ENCODE results near the gene ACTN3. TPM values are rescaled to one million over a fixed set of nuclear protein-coding genes. Genes with fewer than 3 reads are reported as not detected.

ACTN3 gene
- polyA plus RNA-seq, 1 donor from 2014 or later: not detected

DNA sequence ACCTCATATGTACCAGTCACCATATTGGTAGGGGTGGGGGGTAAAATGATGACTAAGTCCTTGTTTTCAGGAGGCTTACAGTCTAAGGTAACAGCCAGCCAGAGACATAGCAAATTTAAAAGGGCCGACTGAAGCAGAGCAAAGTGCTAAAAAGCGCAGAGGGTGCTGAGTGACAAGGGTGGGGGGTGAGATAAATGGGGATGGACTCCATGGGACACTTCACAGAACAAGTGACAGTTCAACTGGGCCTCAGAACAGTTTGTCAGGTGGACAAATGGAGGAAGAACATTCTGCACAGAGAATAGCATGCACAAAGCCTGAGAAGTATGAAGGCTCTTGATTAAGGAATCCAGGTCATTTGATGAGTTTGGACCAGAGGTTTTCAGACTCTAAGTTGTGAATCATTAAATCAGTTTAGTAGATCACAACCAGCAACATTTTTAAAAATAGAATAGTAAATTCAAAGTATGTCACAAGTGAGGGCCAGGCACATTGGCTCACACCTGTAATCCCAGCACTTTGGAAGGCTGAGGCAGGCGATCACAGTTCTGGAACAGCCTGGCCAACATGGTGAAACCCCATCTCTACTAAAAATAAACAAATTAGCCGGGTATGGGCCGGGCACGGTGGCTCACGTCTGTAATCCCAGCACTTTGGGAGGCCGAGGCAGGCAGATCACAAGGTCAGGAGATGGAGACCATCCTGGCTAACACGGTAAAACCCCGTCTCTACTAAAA is 22.2 kb upstream of the ACTN3 start:
- no peaks in the 10 kb centered on the region for H3K27me3 ChIP-seq (ENCODE audit: insufficient read depth, low read depth, low read length)
- no peaks in the 10 kb centered on the region for H3K36me3 ChIP-seq (ENCODE audit: insufficient read depth, low read length)
- TF ChIP-seq, protein P1, sequence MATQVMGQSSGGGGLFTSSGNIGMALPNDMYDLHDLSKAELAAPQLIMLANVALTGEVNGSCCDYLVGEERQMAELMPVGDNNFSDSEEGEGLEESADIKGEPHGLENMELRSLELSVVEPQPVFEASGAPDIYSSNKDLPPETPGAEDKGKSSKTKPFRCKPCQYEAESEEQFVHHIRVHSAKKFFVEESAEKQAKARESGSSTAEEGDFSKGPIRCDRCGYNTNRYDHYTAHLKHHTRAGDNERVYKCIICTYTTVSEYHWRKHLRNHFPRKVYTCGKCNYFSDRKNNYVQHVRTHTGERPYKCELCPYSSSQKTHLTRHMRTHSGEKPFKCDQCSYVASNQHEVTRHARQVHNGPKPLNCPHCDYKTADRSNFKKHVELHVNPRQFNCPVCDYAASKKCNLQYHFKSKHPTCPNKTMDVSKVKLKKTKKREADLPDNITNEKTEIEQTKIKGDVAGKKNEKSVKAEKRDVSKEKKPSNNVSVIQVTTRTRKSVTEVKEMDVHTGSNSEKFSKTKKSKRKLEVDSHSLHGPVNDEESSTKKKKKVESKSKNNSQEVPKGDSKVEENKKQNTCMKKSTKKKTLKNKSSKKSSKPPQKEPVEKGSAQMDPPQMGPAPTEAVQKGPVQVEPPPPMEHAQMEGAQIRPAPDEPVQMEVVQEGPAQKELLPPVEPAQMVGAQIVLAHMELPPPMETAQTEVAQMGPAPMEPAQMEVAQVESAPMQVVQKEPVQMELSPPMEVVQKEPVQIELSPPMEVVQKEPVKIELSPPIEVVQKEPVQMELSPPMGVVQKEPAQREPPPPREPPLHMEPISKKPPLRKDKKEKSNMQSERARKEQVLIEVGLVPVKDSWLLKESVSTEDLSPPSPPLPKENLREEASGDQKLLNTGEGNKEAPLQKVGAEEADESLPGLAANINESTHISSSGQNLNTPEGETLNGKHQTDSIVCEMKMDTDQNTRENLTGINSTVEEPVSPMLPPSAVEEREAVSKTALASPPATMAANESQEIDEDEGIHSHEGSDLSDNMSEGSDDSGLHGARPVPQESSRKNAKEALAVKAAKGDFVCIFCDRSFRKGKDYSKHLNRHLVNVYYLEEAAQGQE (IDR thresholded peaks at IDR 0.05; ENCODE audit: borderline replicate concordance): no peak
- no peak for TF ChIP-seq POLR2AphosphoS5 (IDR thresholded peaks at IDR 0.05)
- no peak for TF ChIP-seq RAD21 (conservative IDR thresholded peaks at IDR 0.05)
- TF ChIP-seq MXI1 (conservative IDR thresholded peaks at IDR 0.05; ENCODE audit: poor library complexity, severe bottlenecking): no peak
- TF ChIP-seq EP300 (conservative IDR thresholded peaks at IDR 0.05; ENCODE audit: poor library complexity, severe bottlenecking): no peak
- TF ChIP-seq, protein P2, sequence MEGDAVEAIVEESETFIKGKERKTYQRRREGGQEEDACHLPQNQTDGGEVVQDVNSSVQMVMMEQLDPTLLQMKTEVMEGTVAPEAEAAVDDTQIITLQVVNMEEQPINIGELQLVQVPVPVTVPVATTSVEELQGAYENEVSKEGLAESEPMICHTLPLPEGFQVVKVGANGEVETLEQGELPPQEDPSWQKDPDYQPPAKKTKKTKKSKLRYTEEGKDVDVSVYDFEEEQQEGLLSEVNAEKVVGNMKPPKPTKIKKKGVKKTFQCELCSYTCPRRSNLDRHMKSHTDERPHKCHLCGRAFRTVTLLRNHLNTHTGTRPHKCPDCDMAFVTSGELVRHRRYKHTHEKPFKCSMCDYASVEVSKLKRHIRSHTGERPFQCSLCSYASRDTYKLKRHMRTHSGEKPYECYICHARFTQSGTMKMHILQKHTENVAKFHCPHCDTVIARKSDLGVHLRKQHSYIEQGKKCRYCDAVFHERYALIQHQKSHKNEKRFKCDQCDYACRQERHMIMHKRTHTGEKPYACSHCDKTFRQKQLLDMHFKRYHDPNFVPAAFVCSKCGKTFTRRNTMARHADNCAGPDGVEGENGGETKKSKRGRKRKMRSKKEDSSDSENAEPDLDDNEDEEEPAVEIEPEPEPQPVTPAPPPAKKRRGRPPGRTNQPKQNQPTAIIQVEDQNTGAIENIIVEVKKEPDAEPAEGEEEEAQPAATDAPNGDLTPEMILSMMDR (IDR thresholded peaks at IDR 0.05; ENCODE audit: poor library complexity, severe bottlenecking): no peak
- no peak for TF ChIP-seq EZH2 (IDR thresholded peaks at IDR 0.05; ENCODE audit: borderline replicate concordance, insufficient read depth, low read length, poor library complexity, severe bottlenecking)
- no peak for TF ChIP-seq TAF1 (IDR thresholded peaks at IDR 0.05; ENCODE audit: low read depth)
- no peak for TF ChIP-seq SMC3 (conservative IDR thresholded peaks at IDR 0.05; ENCODE audit: poor library complexity)

DNA sequence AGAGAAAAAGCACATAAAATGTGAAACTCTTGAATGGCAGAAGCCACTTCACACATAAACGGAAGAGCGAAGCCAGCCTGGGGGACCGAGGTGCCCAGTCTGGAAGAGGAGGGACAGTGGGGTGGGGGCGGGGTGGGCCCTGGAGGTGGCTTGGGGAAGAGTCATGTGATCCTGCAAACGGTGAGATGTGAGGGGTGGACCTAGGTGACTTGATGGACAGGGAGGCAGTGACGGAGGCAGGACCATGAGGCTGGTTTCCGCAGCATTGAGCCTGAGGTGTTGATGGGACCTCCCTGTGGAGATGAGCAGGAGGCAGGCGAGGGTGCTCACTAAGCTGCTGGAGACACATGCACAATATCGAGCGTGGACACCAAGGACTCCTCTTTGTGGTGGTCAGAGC is 17.6 kb upstream of the ACTN3 start:
- Histone ChIP-seq H4K20me1 (ENCODE audit: insufficient read depth) (no peaks in the 10 kb centered on the region), H3K27ac (ENCODE audit: low read length) (no peak overlapping the region), H3K27me3 (ENCODE audit: insufficient read depth, low read depth, low read length) (no peaks in the 10 kb centered on the region), H3K79me2 (replicated peaks; ENCODE audit: insufficient read depth, low read length) (no peaks in the 10 kb centered on the region), H2AFZ (ENCODE audit: low read depth, low read length) (no peak overlapping the region), H3F3A (ENCODE audit: insufficient read depth, low read length, poor library complexity, severe bottlenecking) (no peaks in the 10 kb centered on the region), H3K9me2 (ENCODE audit: insufficient read depth, low read length) (no peaks in the 10 kb centered on the region), H3K4me2 (ENCODE audit: low read length) (no peak overlapping the region), H3K9me3 (ENCODE audit: low read length) (no peaks in the 10 kb centered on the region), H3K9ac (ENCODE audit: low read length) (no peak overlapping the region), H3K4me3 (ENCODE audit: low read length) (no peak overlapping the region), H3K36me3 (ENCODE audit: insufficient read depth, low read length) (no peaks in the 10 kb centered on the region)
- TF ChIP-seq SMC3 (conservative IDR thresholded peaks at IDR 0.05; ENCODE audit: poor library complexity) (no peak), EZH2 (IDR thresholded peaks at IDR 0.05; ENCODE audit: borderline replicate concordance, insufficient read depth, low read length, poor library complexity, severe bottlenecking) (no peak), POLR2AphosphoS5 (IDR thresholded peaks at IDR 0.05) (no peak), RAD21 (conservative IDR thresholded peaks at IDR 0.05) (no peak), TAF1 (IDR thresholded peaks at IDR 0.05; ENCODE audit: low read depth) (no peak), EP300 (conservative IDR thresholded peaks at IDR 0.05; ENCODE audit: poor library complexity, severe bottlenecking) (no peak), MXI1 (conservative IDR thresholded peaks at IDR 0.05; ENCODE audit: poor library complexity, severe bottlenecking) (no peak)
- TF ChIP-seq, protein P2 (IDR thresholded peaks at IDR 0.05; ENCODE audit: poor library complexity, severe bottlenecking): no peak

More for the DNA sequence above, 22.2 kb upstream of the ACTN3 start:
- no peaks in the 10 kb centered on the region for H4K20me1 ChIP-seq (ENCODE audit: insufficient read depth)
- H3K4me2 ChIP-seq (ENCODE audit: low read length): no peak overlapping the region
- no peaks in the 10 kb centered on the region for H3F3A ChIP-seq (ENCODE audit: insufficient read depth, low read length, poor library complexity, severe bottlenecking)
- H3K9me3 ChIP-seq (ENCODE audit: low read length): no peaks in the 10 kb centered on the region
- H2AFZ ChIP-seq (ENCODE audit: low read depth, low read length): no peak overlapping the region
- H3K27ac ChIP-seq (ENCODE audit: low read length): no peak overlapping the region
- H3K4me3 ChIP-seq (ENCODE audit: low read length): no peak overlapping the region
- no peaks in the 10 kb centered on the region for H3K79me2 ChIP-seq (replicated peaks; ENCODE audit: insufficient read depth, low read length)
- no peaks in the 10 kb centered on the region for H3K9me2 ChIP-seq (ENCODE audit: insufficient read depth, low read length)
- H3K9ac ChIP-seq (ENCODE audit: low read length): no peak overlapping the region

Measured in neural cell (in vitro differentiated cells).